NCI-H1105 (cell line): ENCODE data around the gene CCDC121.
"Not testable (repeated sequence)": the region's sequence is repeated elsewhere in the genome, so short reads cannot be mapped to it uniquely, and the experiment has no call there.

Experiments used
- DNase-seq: peaks from one replicate; lab custom pipeline; 2025; lab: John Stamatoyannopoulos, UW

CCDC121 gene

GRCh38 chr2:27636766-27637165 is 8.0 kb upstream of the CCDC121 start:
- DNase-seq: no peak

- DNase-seq: no peak
Observed at GRCh38 chr2:27634291-27634690, 5.5 kb upstream of the CCDC121 start.

DNA sequence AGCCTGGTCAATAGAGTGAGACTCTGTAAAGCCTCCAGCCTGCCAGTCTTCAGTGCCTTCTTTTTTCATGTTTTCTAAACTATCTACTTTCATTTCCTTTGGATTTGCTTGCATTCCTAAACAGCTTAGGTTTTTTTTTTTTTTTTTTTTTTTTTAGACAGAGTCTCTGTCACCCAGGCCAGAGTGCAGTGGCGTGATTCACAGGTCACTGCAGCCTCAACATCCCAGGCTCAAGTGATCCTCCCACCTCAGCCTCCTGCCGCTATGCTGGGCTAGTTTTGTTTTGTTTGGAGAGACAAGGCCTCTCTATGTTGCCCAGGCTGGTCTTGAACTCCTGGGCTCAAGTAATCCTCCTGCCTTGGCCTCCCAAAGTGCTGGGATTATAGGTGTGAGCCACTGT is 1.4 kb upstream of the CCDC121 start:
- not testable (repeated sequence) for DNase-seq

- no peak for DNase-seq
Observed at GRCh38 chr2:27627963-27628766, 647 bp downstream of the CCDC121 start.

- not testable (repeated sequence) for DNase-seq
Observed at GRCh38 chr2:27626921-27627320, 1.9 kb downstream of the CCDC121 start.

DNA sequence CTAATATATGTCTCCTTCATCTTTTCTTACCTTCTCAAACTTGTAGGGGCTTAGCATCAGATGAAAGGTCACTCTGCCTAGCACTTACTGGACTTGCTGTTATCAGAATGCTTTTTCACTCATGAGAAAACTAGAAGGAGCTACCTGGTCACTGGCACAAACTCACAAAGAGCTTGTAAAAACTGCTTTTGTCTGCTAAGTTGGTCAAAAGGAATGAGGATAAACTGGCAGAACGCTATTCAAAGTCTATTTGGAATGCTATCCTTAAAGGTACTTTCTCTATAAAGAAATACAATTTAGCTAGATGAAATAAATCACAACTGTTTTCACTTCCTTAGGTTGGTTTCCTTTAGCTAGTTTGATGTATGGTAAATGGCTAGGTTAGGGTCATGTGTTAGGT is 2.5 kb downstream of the CCDC121 start:
- not testable (repeated sequence) for DNase-seq

- DNase-seq: no peak
Observed at GRCh38 chr2:27624943-27625342, 3.9 kb downstream of the CCDC121 start.

GRCh38 chr2:27622921-27623384 is 5.9 kb downstream of the CCDC121 start:
- no peak for DNase-seq

DNA sequence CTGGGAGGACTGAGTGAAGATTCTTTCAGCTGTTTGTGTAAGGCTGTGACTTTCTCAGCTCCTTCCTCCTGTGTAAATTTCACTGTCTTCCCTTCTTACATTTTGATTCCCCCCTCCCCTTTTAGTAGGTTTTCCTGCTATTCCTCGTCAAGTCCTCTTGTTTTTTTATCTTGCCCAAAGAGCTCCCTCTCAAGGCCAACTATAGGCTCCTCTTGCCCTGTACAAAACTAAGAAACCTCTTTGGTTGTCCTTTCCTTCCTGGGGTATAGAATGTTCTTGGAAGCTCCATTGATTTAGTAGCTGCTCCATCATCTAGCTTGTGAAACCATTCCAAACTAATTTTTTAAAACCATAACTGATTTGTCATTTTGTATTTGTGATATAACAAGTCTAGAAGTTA is 7.3 kb downstream of the CCDC121 start:
- DNase-seq: no peak

GRCh38 chr2:27615316-27615715 is 13.5 kb downstream of the CCDC121 start:
- no peak for DNase-seq

DNA sequence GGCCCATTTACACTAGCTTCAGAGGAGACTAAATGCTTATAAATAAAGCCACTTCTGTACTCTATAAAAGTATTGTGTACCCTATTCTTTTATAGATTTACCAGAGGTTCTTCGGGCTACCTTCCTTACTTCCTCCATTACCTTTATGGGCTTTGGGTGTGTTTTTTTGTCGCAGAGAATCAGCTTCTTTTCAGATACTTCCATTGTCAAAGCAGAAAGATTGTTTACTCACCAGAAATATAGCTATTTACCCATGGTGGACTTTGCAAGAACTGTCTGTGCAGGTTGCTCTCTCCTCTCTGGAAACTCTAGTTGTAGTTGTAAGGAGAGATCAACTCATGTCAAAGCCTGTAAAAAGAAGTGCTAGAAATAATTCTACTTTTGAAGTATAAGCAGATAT is 14.8 kb downstream of the CCDC121 start:
- no peak for DNase-seq

DNA sequence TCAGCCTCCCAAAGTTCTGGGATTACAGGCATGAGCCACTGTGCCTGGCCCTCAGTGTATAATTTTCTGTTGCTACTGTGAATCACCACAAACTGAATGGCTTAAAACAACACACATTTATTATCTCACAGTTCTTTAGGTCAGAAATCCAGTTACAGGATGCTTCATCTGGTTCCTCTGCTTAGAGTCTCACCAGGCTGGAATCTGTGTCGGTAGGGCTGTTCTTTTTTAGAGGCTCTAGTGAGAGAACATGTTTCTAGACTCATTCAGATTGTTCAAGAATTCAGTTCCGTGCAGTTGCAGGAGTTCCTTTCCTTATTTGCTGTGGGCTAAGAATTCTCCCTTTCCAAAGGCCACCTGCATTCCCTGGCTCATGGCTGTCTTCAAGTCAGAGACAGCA is 22.2 kb downstream of the CCDC121 start:
- no peak for DNase-seq

GRCh38 chr2:27596627-27597026 is 32.2 kb downstream of the CCDC121 start:
- no peak for DNase-seq

DNA sequence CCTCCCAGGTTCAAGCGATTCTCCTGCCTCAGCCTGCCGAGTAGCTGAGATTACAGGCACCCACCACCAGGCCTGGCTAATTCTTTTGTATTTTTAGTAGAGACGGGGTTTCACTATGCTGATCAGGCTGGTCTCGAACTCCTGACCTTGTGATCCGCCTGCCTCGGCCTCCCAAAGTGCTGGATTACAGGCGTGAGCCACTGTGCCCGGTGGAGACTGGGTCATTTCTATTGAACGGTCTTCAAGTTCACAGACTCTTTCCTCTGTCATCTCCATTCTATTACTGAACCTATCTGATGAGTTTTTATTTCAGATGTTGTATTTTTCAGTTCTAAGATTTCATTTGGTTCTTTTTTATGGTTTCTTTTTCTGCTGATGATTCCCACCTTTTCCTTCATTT is 33.4 kb downstream of the CCDC121 start:
- DNase-seq: not testable (repeated sequence)

DNA sequence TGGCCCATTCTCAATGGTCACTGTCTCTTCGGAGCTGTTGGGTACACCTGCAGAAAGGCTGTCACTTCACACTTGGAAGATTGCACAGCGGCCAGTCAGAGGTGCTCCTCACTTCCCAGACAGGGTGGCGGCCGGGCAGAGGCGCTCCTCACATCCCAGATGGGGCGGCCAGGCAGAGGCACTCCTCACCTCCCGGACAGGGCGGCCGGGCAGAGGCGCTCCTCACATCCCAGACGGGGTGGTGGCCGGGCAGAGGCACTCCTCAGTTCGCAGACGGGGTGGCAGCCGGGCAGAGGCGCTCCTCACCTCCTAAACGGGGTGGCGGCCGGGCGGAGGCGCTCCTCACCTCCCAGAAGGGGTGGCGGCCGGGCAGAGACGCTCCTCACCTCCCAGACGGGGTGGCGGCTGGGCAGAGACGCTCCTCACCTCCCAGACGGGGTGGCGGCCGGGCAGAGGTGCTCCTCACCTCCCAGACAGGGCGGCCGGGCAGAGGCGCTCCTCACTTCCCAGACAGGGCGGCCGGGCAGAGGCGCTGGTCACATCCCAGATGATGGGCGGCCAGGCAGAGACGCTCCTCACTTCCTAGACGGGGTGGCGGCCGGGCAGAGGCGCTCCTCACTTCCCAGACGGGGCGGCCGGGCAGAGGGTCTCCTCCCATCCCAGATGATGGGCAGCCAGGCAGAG is 34.6 kb downstream of the CCDC121 start:
- DNase-seq: not testable (repeated sequence)

GRCh38 chr2:27593240-27593639 is 35.6 kb downstream of the CCDC121 start:
- no peak for DNase-seq

DNA sequence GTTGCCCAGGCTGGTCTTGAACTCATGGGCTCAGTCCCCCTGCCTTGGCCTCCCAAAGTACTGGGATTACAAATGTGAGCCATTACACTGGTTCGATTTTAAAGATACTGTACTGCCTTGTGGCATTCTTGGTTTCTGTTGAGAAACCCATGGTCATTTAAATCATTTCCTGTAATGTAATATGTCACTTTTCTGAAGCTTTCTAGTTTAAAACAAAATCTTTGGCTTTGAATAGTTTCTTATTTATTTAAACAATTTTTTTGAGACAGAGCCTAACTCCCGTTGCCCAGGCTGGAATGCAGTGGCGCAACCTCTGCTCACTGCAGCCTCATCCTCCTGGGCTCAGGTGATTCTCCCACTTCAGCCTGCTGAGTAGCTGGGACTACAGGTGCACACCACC is 37.1 kb downstream of the CCDC121 start:
- no peak for DNase-seq

- no peak for DNase-seq
Observed at GRCh38 chr2:27588308-27588707, 40.5 kb downstream of the CCDC121 start.

GRCh38 chr2:27587025-27587424 is 41.8 kb downstream of the CCDC121 start:
- no peak for DNase-seq

GRCh38 chr2:27584597-27584996 is 44.2 kb downstream of the CCDC121 start:
- no peak for DNase-seq

- no peak for DNase-seq
Observed at GRCh38 chr2:27583390-27583915, 45.4 kb downstream of the CCDC121 start.

DNA sequence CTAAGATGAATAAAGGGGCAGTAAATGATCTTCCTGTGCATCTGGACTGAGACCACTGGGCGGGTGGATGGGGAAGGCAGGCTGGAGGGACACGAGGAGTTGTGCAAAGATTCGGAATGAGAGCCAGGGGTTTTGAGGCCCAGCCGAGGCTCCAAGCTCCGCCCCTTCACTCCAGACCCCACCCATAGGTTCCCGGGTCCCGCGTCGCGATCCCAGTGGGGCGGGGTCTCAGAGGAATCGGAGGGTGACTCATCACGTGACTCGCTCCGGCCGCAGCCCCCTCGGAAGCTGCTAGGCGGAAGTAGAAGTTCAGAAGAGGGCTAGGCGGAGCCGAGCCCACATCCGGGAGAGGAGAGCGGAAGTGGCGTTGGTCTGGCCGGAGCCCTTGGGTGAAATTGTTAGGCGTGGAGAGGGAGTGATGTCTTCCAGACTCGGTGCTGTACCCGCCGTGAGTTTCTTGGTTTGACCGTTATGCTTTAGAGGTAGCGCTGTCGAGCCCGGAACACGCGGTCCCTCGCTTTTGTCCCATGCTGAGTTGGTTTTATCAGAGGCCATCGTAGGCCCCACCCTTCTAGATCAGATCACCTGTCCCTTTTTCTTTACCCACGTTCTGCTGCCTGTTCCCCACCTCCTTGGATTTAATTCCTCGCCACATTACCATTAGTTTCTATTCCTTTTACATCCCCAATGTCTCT is 46.0 kb downstream of the CCDC121 start, which contains the start of gene ZNF512:
Gene ZNF512 (plus strand): TSS at position 348 of the 695 bp plus-strand sequence. CDS start 71 bp downstream, at position 419.
- DNase-seq: peak; percentile 95
